Activated CD8-positive, alpha-beta memory T cell treated with anti-CD3 and anti-CD28 coated beads, Interleukin-2, amount 50 U/mL, for 24 hours (primary cell): ENCODE results near the gene ARID1A.
"Not testable (repeated sequence)": the region's sequence is repeated elsewhere in the genome, so short reads cannot be mapped to it uniquely, and the experiment has no call there.

Source experiments
- DNase-seq: peaks from one replicate; pipeline ENCODE4 v3.0.0-alpha.2; 2020; ENCODE audit errors: extremely low read depth

The ARID1A gene

DNA sequence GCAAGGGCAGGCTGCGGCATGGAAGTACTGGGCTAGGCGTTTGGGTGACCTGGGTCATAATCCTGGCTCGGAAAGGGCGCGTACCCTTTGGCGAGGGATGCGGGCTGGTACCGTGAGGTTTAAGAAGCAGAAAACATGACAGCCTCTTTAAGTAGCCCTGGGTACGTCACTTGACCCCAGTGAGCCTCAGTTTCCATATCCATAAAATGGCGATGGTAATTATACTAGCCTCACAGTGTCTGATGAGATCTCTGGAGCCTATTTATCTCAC is 92.6 kb downstream of the ARID1A start:
- no peak for DNase-seq

DNA sequence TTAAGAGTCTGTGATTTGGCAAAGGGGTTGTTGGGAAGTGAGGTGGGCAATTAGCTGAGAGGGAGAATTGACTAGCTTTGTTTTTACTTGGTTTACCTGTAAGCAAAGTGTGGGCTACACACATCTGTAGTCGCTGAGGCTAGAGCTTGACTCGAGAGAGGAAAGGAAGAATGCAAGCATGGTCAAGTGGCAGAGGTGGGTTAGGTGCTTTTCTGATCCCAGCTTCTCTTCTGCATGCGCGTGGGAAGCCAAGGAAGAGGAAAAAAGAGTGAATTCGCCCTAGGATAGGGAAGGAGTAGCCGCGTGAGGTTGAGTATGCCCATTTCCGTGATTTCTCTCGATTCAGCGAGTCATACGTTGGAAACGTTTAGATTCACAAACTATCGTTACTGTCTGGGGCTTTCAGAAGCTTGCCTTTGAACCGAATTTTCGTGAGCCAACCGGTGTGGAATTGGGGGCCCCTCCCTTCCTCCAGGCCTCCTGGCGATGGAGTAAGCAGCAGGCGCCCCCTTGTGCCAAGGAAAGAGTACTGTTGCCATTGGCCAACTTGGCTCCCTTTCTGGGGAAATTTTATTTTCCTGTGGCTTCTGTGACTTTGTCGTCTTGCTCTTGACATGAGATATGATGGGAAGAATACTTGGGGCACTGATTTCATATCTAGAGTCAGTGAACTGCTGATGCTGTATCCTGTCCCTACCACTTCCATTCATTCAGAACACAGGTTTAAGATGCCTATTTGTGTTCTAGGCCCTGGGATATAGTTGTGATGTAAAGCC is 93.2 kb downstream of the ARID1A start:
- DNase-seq, result peak; percentile 75

DNA sequence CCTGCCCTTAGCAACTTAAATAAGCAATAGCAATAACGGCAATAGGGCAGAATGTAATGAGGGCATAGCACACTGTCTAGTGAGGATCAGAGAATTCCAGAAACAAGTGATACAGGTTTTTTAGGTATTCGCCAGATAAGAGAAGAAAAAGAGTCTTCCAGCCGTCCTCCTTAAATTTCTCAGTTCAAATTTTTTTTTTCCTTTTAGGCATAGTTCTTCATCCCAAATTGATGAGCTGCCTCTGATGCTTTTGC is 93.7 kb downstream of the ARID1A start:
- no peak for DNase-seq

DNA sequence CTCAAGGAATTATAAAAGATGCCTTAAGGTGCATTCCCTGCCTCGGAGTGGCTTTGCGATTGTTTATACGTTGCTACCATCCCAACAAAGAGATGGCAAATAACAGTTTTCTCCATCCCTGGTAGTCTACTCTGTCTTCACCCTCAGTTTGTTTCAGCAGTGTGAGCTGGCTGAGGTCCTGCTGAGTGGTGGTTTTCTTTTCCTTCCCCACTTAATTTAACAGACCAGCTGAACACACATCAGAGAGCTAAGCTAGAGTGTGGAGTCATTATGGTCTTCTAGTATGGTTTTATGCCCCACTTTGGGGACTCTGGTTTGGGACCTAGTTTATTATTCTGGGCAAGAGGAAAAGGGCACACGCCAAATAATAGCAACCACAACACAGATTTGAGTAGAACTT is 94.1 kb downstream of the ARID1A start:
- DNase-seq, result no peak

DNA sequence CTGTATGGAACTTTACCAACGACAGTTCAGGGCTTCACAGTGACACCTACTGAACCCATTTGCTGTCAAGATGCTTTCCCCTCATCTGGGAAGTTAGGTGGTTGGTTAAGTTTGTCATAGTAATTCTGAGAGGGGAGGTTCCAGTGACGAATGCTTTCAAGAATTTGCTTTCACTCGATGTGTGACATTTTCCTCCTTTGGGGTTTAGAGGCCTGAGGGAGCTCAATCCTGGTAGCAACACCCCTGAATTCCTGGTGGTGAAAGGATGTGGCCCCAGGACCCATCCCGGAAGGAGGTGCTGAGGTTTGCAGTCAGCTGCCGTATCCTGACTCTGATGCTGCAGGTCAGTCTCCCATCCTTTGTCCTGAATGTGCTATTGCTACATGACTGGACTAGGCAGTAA is 94.7 kb downstream of the ARID1A start:
- DNase-seq, result no peak

DNA sequence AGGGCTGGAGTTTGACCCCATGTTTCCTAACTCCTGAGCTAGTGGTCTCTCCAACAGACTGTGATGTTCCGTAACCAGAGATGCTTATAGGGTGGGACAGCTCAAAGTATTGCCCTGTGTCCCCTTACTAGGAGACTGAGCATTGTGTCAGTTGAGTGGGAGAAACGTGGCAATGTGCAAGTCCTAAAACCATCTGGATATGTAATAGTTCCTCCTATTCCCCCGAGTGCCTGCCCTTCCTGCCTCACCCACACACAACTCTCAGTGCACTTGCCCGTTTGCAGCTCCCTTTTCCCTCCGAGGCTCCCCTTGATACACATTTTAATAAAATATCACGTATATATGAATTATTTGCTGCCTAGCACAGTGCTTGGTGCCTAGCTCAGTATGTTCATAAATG is 95.3 kb downstream of the ARID1A start:
- no peak for DNase-seq

DNA sequence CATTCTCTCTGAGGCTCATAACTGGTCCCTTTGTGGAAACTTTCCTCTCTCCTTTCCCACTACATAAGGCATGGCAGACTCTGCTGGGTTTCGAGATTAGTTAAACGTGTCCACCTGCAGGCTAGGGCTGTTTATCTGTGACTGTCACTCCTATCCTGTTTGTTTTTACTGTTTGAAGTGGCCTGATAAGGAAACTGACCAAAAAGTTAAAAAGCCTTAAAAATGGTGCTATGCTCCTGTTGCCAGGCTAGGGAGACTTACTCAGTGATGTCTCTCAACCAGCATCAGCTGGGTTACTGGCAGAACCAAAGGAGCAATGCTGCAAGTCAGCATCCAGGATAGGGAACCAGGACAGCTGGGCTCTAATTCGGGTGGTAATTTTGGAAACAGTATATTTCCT is 95.8 kb downstream of the ARID1A start:
- DNase-seq, result no peak

DNA sequence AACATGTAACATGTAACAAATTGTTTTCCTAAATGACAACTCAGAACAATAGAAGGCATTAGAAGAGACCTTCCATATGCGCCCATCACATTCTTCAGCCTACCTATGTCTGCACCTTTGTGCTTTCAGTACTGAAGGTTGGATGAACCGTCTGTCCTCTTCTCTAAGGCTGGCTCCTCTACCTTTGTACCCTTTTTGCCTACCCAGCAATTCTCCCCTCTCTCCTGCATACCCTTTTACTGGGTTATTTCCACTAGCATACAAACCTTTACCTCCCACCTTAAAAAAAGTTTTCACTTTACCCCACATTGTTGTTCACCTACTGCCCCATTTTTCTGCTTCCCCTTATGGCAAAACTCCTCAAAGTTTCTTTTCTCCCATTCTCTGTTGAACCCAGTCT is 97.1 kb downstream of the ARID1A start:
- no peak for DNase-seq

DNA sequence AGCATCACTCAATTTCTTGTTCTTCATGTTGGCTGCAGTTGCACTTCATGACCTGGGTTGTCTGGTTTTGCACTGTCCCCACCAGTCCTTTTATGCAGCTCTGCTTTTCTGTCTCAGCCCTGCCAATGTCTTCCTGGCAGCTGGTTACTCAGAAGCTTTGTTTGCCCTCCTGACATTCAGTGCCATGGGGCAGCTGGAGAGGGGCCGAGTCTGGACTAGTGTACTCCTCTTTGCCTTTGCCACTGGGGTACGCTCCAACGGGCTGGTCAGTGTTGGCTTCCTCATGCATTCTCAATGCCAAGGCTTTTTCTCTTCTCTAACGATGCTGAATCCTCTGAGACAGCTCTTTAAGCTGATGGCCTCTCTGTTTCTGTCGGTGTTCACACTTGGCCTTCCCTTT is 98.6 kb downstream of the ARID1A start:
- DNase-seq, result no peak

DNA sequence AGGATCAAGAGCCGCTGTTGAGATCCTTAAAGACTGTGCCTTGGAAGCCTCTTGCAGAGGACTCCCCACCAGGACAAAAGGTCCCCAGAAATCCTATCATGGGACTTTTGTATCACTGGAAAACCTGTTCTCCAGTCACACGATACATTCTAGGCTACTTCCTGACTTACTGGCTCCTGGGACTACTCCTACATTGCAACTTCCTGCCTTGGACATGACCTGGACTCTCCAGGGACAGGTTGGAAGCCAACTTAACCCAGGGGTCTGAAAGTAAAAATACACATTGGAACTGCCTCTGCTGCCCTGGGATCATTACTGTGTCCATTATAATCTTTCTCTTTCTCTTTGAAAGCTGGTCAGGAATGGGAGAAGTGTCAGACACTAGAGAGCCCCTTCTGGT is 101.8 kb downstream of the ARID1A start:
- no peak for DNase-seq

DNA sequence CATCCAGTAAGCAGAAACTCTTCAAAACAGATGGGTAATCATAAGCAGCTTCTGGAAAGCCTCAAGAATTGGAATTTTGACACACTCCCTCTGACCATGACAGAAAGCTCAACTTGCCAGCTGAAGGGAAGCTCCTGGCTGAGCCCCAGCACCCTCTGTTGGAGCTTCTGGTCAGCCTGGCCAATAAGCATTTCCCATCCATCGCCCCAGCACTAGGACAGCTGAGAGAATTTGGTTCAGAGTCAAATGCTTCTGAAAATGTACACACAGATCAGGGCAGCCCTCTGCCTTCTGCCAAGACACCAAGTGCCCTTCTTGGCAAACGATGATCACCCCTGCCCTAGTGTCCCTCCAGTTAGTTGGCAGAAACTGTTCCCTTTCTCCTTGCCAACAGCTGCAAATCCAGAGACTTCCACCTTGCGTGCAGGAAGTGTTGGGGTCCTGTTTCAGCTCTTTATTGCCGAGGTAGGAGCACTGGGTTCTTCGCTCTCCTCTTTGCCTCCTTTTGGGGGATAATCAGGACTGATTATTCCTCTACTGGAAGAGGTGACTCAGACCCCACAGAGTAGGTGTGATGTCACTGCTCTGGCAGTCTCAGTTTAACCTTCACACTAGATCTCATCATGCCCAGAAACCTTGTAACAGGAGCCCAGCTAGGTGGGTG is 103.8 kb downstream of the ARID1A start:
- DNase-seq, result no peak

DNA sequence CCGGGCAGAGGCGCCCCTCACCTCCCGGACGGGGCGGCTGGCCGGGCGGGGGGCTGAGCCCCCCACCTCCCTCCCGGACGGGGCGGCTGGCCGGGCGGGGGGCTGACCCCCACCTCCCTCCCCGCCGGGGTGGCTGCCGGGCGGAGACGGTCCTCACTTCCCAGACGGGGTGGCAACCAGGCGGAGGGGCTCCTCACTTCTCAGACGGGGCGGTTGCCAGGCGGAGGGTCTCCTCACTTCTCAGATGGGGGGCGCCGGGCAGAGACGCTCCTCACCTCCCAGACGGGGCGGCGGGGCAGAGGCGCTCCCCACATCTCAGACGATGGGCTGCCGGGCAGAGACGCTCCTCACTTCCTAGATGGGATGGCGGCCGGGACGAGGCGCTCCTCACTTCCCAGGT is 108.1 kb downstream of the ARID1A start:
- DNase-seq, result not testable (repeated sequence)

DNA sequence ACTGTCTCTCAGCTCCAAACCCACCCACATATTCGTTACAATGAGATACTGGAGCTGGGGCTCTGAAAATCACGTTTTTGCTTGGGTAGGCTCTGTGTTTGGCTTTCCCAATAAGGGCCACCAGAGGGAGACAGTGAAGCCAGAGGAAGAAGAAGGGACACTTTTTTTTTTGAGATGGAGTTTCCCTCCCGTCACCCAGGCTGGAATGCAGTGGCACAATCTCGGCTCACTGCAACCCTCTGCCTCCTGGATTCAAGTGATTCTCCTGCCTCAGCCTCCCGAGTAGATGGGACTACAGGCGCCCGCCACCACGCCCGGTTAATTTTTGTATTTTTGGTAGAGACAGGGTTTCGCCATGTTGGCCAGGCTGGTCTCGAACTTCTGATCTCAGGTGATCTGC is 114.3 kb downstream of the ARID1A start:
- not testable (repeated sequence) for DNase-seq

DNA sequence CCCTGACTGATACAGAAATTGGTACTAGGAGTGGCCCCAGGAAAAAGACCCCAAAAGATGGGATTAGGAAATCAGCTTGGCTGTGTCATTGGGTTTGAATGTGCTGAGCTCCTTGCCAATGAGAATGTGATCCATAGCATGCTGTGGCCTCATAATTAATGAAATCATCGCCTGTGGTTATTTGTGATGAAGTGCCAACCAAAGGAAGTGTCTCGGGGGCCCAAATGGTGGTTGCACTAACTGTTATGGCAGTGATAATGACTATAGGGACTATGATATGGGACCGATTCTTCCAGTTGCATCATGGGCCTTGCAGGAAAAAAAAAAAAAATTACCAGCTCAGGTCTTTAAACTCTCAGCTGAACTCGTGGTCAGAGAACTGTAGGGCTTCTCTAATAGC is 115.2 kb downstream of the ARID1A start:
- DNase-seq, result no peak

DNA sequence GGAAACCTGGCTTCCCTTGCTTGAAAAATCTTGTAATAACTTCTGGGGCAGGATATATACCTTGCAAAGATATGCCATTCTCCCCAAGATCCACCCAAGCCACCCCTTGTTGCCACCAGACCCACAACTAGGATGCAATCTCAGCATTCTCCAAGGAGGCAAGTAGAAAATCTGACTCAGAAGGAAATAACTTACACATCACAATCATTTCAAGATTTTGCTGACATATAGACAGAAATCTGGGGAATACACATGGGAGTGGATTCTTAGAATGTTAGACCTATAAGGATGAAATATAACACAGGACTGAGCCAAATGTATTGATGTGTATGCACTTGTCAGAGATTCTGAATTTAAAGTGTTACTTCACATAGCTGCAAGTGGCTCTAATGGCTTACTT is 115.9 kb downstream of the ARID1A start:
- no peak for DNase-seq

DNA sequence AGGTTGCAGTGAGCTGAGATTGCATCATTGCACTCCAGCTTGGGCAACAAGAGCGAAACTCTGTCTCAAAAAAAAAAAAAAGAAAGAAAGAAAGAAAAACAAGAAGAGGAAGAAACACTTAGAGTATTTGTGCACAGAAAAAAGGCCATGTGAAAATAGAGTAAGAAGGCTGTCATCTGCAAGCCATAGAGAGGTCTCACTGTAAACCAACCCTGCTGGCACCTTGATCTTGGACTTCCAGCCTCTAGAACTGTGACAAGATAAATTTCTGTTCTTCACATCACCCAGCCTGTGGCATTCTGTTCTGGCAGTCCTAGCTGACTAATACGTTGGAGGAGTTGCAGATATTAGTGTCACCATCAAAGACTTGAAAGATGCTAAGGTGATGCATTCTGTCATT is 118.6 kb downstream of the ARID1A start:
- no peak for DNase-seq

DNA sequence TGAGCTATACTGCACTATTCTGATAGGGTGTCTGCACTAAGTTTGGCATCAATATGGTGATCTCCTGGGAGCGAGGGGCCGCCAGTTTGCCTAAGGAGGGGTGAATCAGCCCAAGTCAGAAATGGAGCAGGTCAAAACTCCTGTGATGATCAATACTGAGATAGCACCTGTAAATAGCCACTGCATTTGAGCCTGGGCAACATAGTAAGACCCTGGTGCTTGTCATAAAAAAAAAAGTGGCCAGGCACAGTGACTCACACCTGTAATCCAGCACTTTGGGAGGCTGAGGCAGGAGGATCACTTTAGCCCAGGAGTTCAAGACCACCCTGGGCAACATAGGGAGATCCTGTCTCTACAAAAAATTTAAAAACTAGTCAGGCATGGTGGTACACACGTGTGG is 119.1 kb downstream of the ARID1A start:
- no peak for DNase-seq

DNA sequence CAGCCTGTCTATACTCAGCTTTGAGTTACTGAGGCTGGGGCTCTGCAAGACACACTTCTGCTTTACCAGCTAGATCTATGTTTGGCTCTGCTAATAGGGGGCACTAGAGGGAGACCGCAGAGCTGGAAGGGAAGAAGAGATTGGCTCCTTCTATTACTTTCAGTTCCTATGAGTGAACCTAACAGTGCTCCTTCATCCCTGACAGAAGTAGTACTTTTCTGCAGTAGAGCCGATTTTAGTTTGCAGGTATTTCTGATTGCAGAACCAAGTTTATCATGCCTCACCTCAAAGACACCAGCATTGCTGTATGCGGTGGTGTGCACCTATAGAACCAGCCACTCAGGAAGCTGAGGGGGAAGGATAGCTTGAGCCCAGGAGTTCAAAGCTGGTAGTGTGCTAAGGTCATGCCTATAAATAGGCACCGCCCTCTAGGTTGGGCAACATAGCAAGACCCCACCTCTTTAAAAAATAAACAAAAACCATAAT is 125.0 kb downstream of the ARID1A start:
- no peak for DNase-seq

DNA sequence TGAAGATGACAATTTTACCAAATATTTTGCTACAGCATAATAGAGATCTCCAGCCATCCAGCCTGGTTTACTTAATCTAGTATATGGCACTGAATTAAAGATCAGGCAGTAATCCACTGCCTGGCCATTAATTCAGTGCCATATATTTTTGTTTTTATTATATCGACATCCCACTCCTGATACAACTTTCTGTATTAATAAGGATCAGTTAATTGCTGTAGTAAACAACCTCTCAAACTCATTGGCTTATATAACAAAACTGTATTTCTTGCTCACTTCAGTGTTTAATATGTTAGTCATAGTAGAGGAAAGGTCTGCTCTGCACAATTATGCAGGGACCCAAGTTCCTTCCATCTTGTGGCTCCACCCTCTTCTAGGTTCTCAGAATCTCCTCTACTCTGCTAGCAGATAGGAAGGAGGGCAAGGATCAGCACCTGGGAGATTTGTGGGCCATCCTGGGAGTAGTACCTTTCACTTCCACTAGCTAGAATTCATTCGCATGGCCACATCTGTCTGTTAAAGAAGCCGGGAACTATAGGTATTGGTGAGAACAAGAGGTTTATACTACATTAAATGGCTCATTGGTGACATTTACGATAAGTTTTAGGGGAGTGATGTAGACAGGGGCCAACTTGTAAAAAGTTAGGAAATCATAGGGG is 127.1 kb downstream of the ARID1A start:
- DNase-seq, result no peak

DNA sequence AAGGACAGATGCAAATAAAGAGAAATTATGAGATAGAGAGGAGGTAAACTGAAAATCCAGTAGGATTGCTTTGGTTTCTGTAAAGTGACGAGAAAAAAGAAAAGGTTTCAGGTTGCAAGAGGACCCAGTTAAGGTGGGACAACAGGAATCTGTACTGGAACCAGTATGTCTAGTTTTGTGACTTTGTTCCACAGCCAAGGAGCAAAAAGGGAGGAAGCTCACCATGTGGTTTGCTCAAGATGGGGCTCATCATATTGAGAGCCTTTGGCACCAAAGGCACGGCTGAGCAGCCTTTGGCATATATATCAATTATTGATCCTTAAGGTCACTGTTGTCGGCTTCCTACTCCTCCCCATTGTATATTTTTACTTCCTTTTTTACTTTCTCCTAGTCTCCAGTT is 128.9 kb downstream of the ARID1A start:
- no peak for DNase-seq

DNA sequence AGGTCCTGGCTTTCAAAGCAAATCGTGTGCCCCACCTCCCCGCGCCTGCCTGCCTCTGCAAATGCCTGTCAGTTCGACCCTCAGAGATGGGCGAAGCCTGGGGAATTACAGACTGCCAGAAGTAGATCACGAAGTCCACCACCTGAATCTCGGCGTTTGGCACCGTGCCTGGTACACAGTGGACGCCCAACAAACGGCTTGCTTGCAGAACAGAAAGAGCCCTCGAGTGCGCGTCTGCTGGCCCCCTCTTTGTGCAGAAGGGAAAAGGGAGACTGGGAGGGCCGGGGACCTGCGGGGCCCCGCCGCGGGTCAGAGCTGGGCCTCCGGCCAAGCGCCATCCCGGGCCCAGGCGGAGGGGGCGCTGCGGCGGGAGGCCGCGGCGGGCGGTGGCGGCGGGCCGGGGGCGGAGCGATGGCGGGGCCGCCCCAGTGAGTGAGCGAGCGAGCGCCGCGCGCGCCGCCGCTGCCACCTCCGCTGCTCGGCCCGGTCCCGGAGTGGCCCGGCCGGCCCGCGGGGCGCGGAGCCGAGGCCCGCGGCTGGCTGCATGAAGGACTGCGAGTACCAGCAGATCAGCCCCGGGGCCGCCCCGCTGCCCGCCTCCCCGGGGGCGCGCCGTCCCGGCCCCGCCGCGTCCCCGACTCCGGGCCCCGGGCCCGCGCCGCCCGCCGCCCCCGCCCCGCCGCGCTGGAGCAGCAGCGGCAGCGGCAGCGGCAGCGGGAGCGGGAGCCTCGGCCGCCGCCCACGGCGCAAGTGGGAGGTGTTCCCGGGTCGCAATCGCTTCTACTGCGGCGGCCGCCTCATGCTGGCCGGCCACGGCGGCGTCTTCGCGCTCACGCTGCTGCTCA is 130.7 kb downstream of the ARID1A start, which contains the start of gene ZDHHC18:
Gene ZDHHC18 (plus strand): TSS at position 428 of the 845 bp plus-strand sequence. CDS start 117 bp downstream, at position 545.
- DNase-seq, result no peak

DNA sequence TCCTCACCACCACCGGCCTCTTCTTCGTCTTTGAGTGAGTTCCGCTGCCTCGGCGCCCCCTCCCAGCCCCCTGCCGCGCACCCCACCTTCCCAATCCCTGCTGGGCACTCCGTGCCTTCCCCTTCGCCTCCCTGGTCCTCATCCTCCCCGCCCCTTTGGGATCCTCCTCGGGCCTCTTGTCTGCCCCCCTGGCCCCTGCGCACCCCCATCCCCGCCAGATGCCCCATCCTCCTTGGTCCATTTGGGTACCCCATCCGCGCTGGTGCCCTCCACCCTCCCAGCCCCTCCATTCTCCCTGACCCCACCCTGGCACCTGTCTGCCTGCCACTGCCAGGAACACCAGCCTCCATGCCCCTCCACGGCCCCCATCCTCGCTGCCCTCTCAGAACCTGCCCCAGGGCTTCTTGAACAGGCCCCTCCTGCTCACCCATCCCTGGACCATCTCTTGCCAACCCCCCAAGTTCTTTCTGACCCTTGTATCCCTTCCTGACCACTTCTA is 131.3 kb downstream of the ARID1A start:
- DNase-seq, result no peak
